Measurements from ENCODE around the gene OSTM1.

Gene OSTM1

DNA sequence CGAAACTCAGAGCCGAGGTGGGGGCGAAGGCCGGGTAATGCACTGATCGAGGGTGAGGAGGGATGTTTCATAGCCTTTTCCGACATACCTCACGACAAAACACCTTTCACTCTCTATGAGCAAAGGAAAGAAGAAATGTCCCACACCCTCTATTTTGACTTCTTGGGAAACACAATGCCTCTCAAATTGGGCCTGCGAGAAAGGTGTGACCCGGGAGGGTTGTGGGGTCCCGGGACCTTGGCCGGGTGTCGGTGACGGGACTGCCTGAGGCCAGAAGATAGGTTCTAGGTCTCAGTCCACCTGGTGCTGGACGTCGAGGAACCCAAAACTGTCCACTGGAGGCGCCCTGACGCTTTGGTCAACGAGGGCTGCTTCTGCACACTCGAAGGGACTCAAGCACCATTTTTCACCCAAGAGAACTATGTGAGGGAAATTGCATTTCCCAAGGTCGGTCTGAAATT, 41.1 kb upstream of the OSTM1 start:
- in situ Hi-C loops (cut with HindIII; ENCODE audit: low pct_ligation_motif_present, low sequenced_read_pairs) = loop anchor here (25.0 kb wide), 1 partner anchor 372 kb away; no protein-coding TSS in a partner anchor
- no peak overlapping the region for H3K27ac ChIP-seq
- H3K36me3 ChIP-seq (replicated peaks) = no peaks in the 10 kb centered on the region
- TF ChIP-seq, protein P1, sequence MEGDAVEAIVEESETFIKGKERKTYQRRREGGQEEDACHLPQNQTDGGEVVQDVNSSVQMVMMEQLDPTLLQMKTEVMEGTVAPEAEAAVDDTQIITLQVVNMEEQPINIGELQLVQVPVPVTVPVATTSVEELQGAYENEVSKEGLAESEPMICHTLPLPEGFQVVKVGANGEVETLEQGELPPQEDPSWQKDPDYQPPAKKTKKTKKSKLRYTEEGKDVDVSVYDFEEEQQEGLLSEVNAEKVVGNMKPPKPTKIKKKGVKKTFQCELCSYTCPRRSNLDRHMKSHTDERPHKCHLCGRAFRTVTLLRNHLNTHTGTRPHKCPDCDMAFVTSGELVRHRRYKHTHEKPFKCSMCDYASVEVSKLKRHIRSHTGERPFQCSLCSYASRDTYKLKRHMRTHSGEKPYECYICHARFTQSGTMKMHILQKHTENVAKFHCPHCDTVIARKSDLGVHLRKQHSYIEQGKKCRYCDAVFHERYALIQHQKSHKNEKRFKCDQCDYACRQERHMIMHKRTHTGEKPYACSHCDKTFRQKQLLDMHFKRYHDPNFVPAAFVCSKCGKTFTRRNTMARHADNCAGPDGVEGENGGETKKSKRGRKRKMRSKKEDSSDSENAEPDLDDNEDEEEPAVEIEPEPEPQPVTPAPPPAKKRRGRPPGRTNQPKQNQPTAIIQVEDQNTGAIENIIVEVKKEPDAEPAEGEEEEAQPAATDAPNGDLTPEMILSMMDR (IDR thresholded peaks at IDR 0.05; ENCODE audit: low read depth, low read length, missing control alignments) = peak; percentile 68
- no peak for DNase-seq
- H3K27me3 ChIP-seq (replicated peaks) = peaks cover 52% of the 10 kb centered on the region
- no peak overlapping the region for H3K4me3 ChIP-seq (ENCODE audit: low read depth, low read length)

GRCh38 chr6:108114841-108115597, 40.5 kb upstream of the OSTM1 start:
- no peak overlapping the region for H3K27ac ChIP-seq
- DNase-seq = peak; percentile 59
- in situ Hi-C loops (cut with HindIII; ENCODE audit: low pct_ligation_motif_present, low sequenced_read_pairs) = loop anchor here (25.0 kb wide), 1 partner anchor 372 kb away; no protein-coding TSS in a partner anchor

DNA sequence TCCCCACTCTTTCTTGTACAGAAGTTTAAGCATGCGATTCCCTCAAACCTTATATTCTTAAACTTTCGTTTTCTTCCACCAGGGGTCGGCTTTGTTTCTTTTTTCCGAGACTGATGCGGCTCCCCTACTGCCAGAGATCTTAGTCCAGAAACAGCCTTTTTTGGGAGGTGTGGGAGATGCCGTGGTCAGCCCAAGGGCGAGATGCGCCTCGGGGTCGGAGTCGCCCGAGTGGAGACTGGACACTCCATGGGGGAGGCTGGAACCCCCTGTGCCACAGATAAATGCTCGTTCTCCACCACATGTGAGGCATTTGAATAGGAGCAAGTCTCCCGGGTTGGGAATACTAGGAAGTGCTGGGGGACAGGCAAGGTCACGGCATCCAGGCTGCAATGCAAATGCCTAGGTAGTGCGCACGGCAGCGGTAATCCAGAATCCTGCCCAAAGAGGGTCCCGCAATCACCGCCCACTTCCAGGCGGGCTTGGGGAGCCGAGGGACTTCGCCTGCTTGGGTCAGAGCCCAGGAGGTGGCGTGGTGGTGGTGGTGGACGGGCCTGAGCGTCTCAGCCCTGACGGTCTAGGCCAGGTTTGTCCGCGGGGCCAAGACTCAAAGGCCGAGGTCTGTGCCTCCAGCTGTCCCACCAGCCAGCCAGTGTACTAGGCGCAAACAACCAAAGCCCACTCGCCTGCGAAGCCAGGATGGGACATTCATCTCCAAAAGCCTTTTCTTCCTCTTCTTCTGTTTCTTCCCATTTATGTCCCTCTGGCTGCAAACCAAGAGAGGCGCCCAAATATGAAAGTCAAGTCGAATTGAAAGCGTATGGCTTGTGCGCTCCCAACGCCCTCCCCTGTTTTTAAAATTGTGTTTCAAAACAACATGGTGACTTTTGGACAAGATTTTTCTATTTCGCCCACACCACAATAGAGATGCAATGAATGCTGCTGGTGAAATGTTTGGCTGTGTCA, 39.3 kb upstream of the OSTM1 start:
- TF ChIP-seq, protein P1 (IDR thresholded peaks at IDR 0.05; ENCODE audit: low read depth, low read length, missing control alignments) = peak; percentile 64
- H3K4me3 ChIP-seq (ENCODE audit: low read depth, low read length) = peak overlapping the region; percentile 43
- peaks cover 42% of the 10 kb centered on the region for H3K27me3 ChIP-seq (replicated peaks)
- no peak overlapping the region for H3K27ac ChIP-seq
- DNase-seq = peak; percentile 53
- H3K36me3 ChIP-seq (replicated peaks) = no peaks in the 10 kb centered on the region
- in situ Hi-C loops (cut with HindIII; ENCODE audit: low pct_ligation_motif_present, low sequenced_read_pairs) = loop anchor here (25.0 kb wide), 1 partner anchor 373 kb away; no protein-coding TSS in a partner anchor

More at GRCh38 chr6:108114841-108115597, 40.5 kb upstream of the OSTM1 start:
- Histone ChIP-seq H3K4me3 (ENCODE audit: low read depth, low read length) (peak overlapping the region; percentile 51), H3K36me3 (replicated peaks) (no peaks in the 10 kb centered on the region), H3K27me3 (replicated peaks) (peaks cover 52% of the 10 kb centered on the region)
- TF ChIP-seq, protein P1 (IDR thresholded peaks at IDR 0.05; ENCODE audit: low read depth, low read length, missing control alignments) = peak; percentile 39

DNA sequence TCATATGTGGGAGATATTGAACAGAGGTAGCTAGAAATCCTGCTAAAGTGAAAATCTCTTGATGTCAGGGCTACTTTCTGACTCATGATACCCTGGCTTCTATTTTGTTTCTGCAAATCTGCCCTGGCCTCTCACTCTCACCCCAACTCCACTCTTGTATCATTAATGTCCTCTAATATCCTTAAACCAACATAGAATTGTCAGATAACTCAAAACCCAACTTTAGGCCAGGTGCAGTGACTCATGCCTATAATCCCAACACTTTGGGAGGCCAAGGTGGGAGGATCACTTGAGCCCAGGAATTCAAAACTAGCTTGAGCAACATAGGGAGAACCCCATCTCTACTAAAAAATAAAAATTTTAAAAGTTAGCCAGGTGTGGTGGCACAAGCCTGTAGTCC, 33.8 kb upstream of the OSTM1 start:
- no peak for DNase-seq
- no peaks in the 10 kb centered on the region for H3K36me3 ChIP-seq (replicated peaks)
- no peak overlapping the region for H3K4me3 ChIP-seq (ENCODE audit: low read depth, low read length)

GRCh38 chr6:108107102-108107501, 32.6 kb upstream of the OSTM1 start:
- no peak for DNase-seq
- H3K4me3 ChIP-seq (ENCODE audit: low read depth, low read length) = no peak overlapping the region
- H3K36me3 ChIP-seq (replicated peaks) = no peaks in the 10 kb centered on the region
- H3K27ac ChIP-seq = no peak overlapping the region
- TF ChIP-seq, protein P1 (IDR thresholded peaks at IDR 0.05; ENCODE audit: low read depth, low read length, missing control alignments) = no peak
- peaks cover 2% of the 10 kb centered on the region for H3K27me3 ChIP-seq (replicated peaks)
- in situ Hi-C loops (cut with HindIII; ENCODE audit: low pct_ligation_motif_present, low sequenced_read_pairs) = loop anchor here (25.0 kb wide), 1 partner anchor 380 kb away; no protein-coding TSS in a partner anchor

More for the DNA sequence above, 33.8 kb upstream of the OSTM1 start:
- TF ChIP-seq, protein P1 (IDR thresholded peaks at IDR 0.05; ENCODE audit: low read depth, low read length, missing control alignments) = no peak
- H3K27ac ChIP-seq = no peak overlapping the region
- in situ Hi-C loops (cut with HindIII; ENCODE audit: low pct_ligation_motif_present, low sequenced_read_pairs) = loop anchor here (25.0 kb wide), 1 partner anchor 379 kb away; no protein-coding TSS in a partner anchor
- H3K27me3 ChIP-seq (replicated peaks) = peaks cover 5% of the 10 kb centered on the region
